Superior temporal gyrus (tissue), 1 donor: ENCODE data around the gene FREM3.
"Not testable (repeated sequence)": the region's sequence is repeated elsewhere in the genome, so short reads cannot be mapped to it uniquely, and the experiment has no call there.

Experiments used
- DNase-seq: peaks from one replicate; pipeline ENCODE4 v3.0.0-alpha.2; 2016; ENCODE audit errors: extremely low spot score

Gene FREM3

DNA sequence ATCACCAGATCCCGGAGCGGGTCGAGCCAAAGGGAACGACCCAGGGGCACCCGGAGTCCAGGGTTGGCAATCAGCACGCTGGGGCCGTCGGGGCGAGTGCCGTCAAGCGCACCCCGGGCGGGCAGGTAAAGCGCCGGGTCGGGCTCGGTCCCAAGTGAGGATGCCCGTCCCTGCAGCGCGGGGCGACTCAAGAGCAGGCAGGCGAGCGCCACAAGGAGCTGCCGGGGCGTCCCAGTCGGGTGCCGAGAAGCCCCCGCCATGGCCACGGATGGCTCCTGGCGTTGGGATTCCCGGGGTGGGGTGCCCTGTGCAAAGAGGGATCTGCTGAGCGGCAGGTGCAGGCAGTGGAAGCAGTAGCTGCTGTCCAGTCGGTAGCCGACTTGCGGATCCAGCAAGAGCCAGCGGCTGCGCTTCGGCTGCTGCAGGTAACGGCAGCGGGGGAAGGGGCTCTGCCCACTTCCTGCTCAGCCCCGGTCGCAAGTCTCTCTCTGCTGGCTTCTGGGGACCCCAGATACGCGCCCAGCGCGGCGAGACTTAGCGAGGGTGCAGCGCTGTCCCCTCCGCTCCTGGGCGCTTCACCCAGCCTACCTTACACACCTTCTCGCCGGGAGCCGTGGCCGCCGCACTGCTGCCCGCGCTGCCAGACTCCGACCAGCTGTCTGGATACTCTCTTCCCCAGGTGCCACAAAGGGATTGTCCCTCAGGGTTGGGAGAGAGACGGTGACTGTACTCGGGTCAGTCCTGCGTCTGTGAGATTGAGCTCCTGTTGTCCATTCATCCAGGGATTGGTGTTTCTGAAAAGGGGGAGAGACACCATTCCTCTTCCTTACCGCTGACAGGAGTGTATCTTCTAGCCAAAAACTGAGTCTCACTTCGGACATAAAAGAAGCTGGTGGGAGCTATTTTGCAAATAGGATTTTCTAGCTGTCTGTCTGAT, at the start of gene FREM3:
TSS of gene FREM3 (minus strand) at position 260 of the 937 bp plus-strand sequence. CDS start at position 260, 0 bp downstream.
- no peak for DNase-seq

GRCh38 chr4:143745874-143746273, 45.4 kb upstream of the FREM3 start:
- DNase-seq, result no peak

DNA sequence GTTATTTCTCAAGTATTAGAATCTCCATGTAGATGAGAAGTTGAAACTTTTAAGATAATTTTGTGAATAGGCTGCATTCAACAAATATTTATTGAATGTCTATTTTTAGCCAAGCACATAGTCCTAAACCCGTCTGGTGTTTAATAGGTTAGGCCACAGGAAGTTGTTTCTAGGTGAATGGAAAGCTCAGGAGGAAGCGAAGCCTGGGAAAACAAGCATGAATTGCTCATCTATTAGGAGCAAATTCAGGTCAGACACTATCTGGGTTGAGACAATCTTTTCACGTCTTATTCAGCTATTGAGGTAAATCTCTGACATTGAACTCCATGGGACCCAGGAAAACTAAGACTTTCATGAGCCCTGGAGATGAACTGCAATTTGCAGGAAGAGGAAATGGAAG, 43.1 kb upstream of the FREM3 start:
- DNase-seq, result no peak

DNA sequence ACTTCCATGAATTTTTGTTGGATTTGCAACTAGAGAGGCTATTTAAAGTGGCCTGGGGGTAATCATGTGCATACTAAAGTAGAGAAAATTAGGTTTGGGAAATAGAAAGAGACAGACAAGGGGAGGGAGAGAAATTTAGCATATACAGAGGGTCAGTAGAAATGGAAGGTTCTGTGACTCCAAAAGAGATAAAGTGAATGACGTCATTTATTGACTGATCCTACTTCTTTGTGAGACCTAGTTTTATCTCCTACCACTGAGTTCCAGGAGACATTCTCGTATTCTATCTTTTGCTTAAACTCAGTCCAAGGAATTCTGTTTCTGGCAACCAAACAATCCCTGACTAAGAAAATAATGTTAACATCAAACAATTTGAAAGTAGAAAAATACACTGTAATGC, 42.4 kb upstream of the FREM3 start:
- DNase-seq, result no peak

- no peak for DNase-seq
Observed at GRCh38 chr4:143736861-143737260, 36.4 kb upstream of the FREM3 start.

- not testable (repeated sequence) for DNase-seq
Observed at GRCh38 chr4:143736061-143736460, 35.6 kb upstream of the FREM3 start.

GRCh38 chr4:143728166-143728565, 27.7 kb upstream of the FREM3 start:
- no peak for DNase-seq

GRCh38 chr4:143726714-143727113, 26.2 kb upstream of the FREM3 start:
- DNase-seq, result no peak

- no peak for DNase-seq
Observed at GRCh38 chr4:143721317-143721716, 20.8 kb upstream of the FREM3 start.

DNA sequence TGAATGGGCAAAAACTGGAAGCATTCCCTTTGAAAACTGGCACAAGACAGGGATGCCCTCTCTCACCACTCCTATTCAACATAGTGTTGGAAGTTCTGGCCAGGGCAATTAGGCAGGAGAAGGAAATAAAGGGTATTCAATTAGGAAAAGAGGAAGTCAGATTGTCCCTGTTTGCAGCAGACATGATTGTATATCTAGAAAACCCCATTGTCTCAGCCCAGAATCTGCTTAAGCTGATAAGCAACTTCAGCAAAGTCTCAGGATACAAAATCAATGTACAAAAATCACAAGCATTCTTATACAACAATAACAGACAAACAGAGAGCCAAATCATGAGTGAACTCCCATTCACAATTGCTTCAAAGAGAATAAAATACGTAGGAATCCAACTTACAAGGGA, 18.3 kb upstream of the FREM3 start:
- not testable (repeated sequence) for DNase-seq

- no peak for DNase-seq
Observed at GRCh38 chr4:143713955-143714625, 13.6 kb upstream of the FREM3 start.

GRCh38 chr4:143713553-143713952, 13.1 kb upstream of the FREM3 start:
- no peak for DNase-seq

DNA sequence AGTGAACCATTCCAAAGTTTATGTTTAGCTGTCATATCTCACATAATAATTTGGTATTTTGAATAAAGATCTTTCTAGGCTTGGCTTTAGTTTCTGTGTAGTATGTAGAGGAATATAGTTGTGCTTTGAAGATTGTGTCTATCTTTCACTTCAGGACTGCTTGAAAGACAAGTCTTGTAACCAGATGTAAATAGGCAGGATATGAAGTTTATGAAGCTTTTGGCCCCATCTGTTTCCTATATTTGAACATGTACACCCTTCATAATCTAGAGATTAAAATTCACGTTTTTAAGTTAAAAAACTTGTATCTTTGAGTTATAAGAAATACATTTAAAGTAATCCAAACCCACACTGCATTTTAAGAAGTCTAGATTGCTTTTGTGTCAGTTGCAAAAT, 11.7 kb upstream of the FREM3 start:
- DNase-seq, result no peak

- DNase-seq, result no peak
Observed at GRCh38 chr4:143711543-143712154, 11.2 kb upstream of the FREM3 start.

GRCh38 chr4:143701365-143701764, 890 bp upstream of the FREM3 start:
- DNase-seq, result no peak

GRCh38 chr4:143700046-143700415, 444 bp downstream of the FREM3 start:
- DNase-seq, result no peak

- no peak for DNase-seq
Observed at GRCh38 chr4:143699331-143700045, 987 bp downstream of the FREM3 start.

GRCh38 chr4:143693856-143694255, 6.6 kb downstream of the FREM3 start:
- DNase-seq, result no peak

DNA sequence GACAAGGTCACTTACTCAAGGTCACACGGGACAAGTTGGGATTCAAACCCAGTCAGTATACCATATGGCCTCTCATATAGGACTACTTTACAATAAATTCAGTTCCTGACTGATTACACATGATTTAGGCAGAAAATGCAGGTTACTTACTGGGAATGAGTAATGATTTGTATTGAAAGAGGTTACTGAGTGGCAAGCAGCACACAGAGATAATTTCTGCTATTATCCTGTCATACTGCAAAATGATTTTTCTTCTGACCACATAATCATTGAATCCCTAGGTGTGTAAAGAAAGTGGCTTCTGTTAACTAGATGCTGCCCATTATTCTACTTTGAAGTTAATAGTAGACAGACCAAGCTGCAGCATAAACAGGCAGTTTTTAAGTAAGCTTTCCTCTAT, 8.2 kb downstream of the FREM3 start:
- DNase-seq, result no peak

- no peak for DNase-seq
Observed at GRCh38 chr4:143679434-143679833, 21.0 kb downstream of the FREM3 start.

DNA sequence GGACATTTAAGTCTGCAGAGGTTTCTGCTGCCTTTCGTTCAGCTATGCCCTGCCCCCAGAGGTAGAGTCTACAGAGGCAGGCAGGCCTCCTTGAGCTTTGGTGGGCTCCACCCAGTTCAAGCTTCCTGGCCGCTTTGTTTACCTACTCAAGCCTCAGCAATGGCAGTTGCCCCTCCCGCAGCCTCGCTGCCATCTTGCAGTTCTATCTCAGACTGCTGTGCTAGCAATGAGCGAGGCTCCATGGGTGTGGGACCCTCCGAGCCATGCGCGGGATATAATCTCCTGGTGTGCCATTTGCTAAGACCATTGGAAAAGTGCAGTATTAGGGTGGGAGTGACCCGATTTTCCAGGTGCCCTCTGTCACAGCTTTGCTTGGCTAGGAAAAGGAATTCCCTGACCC, 26.8 kb downstream of the FREM3 start:
- not testable (repeated sequence) for DNase-seq
